Activated CD8-positive, alpha-beta memory T cell treated with anti-CD3 and anti-CD28 coated beads, Interleukin-2, amount 50 U/mL, for 1 hour (primary cell): ENCODE measurements around the gene SREBF2.

Source experiments
- DNase-seq: peaks from one replicate; pipeline ENCODE4 v3.0.0-alpha.2; 2020; ENCODE audit errors: extremely low read depth

Gene SREBF2

GRCh38 chr22:41908411-41909309 is 75.8 kb downstream of the SREBF2 start:
- no peak for DNase-seq

- no peak for DNase-seq
Observed at GRCh38 chr22:41909310-41910049, 76.6 kb downstream of the SREBF2 start.

- DNase-seq: no peak
Observed at GRCh38 chr22:41910050-41911000, 77.4 kb downstream of the SREBF2 start.

- no peak for DNase-seq
Observed at GRCh38 chr22:41911001-41911611, 78.2 kb downstream of the SREBF2 start.

- DNase-seq: no peak
Observed at GRCh38 chr22:41912338-41913039, 79.6 kb downstream of the SREBF2 start.

GRCh38 chr22:41913040-41913719 is 80.3 kb downstream of the SREBF2 start:
- no peak for DNase-seq

GRCh38 chr22:41913842-41914534 is 81.1 kb downstream of the SREBF2 start:
- DNase-seq: no peak

GRCh38 chr22:41914611-41915034 is 81.7 kb downstream of the SREBF2 start:
- DNase-seq: no peak

GRCh38 chr22:41915035-41915785 is 82.3 kb downstream of the SREBF2 start, which contains the start of gene SHISA8:
SHISA8 (minus strand) TSS chr22:41915074; CDS start chr22:41914667, 407 bp downstream.
- no peak for DNase-seq

GRCh38 chr22:41915786-41916493 is 83.0 kb downstream of the SREBF2 start:
- DNase-seq: no peak

GRCh38 chr22:41916745-41917358 is 83.9 kb downstream of the SREBF2 start:
- no peak for DNase-seq

GRCh38 chr22:41917375-41917902 is 84.5 kb downstream of the SREBF2 start:
- no peak for DNase-seq

- DNase-seq: no peak
Observed at GRCh38 chr22:41917903-41918791, 85.2 kb downstream of the SREBF2 start.

GRCh38 chr22:41919357-41920224 is 86.7 kb downstream of the SREBF2 start:
- no peak for DNase-seq

- no peak for DNase-seq
Observed at GRCh38 chr22:41920271-41920976, 87.5 kb downstream of the SREBF2 start.
